ENCODE results near the gene L3MBTL3. TPM values are rescaled to one million over a fixed set of nuclear protein-coding genes. Genes with fewer than 3 reads are reported as not detected.

L3MBTL3 gene
- polyA plus RNA-seq, 2 of the 4 experiments (the other 2 are of a cell fraction): 3.0 to 5.9 TPM

- POLR2A ChIA-PET: no interaction called here
- Histone ChIP-seq H3K9me3 (no peaks in the 10 kb centered on the region), H3K4me2 (no peak overlapping the region), H3K27ac (no peak overlapping the region), H3K4me3 (no peak overlapping the region), H3K4me1 (no peaks in the 10 kb centered on the region)
- ATAC-seq (no peak), DNase-seq (ENCODE audit: low read depth in 1 of 2, low spot score in 1 of 2) (no peak), FAIRE-seq (no peak)
- TF ChIP-seq SREBF2 (IDR thresholded peaks at IDR 0.05) (no peak), RNF2 (IDR thresholded peaks at IDR 0.05; ENCODE audit: borderline replicate concordance, low read depth) (no peak), MAX (IDR thresholded peaks at IDR 0.05) (no peak), ZC3H11A (IDR thresholded peaks at IDR 0.05) (no peak), NR3C1 (IDR thresholded peaks at IDR 0.05) (no peak), CBX8 (IDR thresholded peaks at IDR 0.05) (no peak), HEYL (CRISPR knock-in tag; IDR thresholded peaks at IDR 0.05) (no peak), MAZ (IDR thresholded peaks at IDR 0.05; ENCODE audit: borderline replicate concordance, low read depth, low read length) (no peak), FOSL2 (IDR thresholded peaks at IDR 0.05) (no peak), FOSL2 (CRISPR knock-in tag; IDR thresholded peaks at IDR 0.05) (no peak), RARB (CRISPR knock-in tag; IDR thresholded peaks at IDR 0.05) (no peak), BHLHE40 (IDR thresholded peaks at IDR 0.05; ENCODE audit: low read depth, low read length) (no peak), ESRRA (IDR thresholded peaks at IDR 0.05; ENCODE audit: borderline replicate concordance, low read length) (no peak), JUN (IDR thresholded peaks at IDR 0.05) (no peak)
- TF ChIP-seq, protein P1, sequence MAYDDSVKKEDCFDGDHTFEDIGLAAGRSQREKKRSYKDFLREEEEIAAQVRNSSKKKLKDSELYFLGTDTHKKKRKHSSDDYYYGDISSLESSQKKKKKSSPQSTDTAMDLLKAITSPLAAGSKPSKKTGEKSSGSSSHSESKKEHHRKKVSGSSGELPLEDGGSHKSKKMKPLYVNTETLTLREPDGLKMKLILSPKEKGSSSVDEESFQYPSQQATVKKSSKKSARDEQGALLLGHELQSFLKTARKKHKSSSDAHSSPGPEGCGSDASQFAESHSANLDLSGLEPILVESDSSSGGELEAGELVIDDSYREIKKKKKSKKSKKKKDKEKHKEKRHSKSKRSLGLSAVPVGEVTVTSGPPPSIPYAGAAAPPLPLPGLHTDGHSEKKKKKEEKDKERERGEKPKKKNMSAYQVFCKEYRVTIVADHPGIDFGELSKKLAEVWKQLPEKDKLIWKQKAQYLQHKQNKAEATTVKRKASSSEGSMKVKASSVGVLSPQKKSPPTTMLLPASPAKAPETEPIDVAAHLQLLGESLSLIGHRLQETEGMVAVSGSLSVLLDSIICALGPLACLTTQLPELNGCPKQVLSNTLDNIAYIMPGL (CRISPR knock-in tag; IDR thresholded peaks at IDR 0.05; ENCODE audit: borderline replicate concordance): no peak
- TF ChIP-seq, protein P2, sequence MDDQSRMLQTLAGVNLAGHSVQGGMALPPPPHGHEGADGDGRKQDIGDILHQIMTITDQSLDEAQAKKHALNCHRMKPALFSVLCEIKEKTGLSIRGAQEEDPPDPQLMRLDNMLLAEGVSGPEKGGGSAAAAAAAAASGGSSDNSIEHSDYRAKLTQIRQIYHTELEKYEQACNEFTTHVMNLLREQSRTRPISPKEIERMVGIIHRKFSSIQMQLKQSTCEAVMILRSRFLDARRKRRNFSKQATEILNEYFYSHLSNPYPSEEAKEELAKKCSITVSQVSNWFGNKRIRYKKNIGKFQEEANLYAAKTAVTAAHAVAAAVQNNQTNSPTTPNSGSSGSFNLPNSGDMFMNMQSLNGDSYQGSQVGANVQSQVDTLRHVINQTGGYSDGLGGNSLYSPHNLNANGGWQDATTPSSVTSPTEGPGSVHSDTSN (IDR thresholded peaks at IDR 0.05): no peak
- TF ChIP-seq, protein P3, sequence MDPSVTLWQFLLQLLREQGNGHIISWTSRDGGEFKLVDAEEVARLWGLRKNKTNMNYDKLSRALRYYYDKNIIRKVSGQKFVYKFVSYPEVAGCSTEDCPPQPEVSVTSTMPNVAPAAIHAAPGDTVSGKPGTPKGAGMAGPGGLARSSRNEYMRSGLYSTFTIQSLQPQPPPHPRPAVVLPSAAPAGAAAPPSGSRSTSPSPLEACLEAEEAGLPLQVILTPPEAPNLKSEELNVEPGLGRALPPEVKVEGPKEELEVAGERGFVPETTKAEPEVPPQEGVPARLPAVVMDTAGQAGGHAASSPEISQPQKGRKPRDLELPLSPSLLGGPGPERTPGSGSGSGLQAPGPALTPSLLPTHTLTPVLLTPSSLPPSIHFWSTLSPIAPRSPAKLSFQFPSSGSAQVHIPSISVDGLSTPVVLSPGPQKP (IDR thresholded peaks at IDR 0.05; ENCODE audit: low read depth, low read length): no peak
- WGBS (ENCODE audit: missing lambda C conversion rate): 58% methylated on average over 3 of the region's 3 CpGs
- CTCF ChIA-PET: interaction anchor here (1.0 kb wide), 1 partner anchor 10 kb away, joined by 3 read pairs; no protein-coding TSS in a partner anchor
Observed at GRCh38 chr6:130075879-130076460, 57.6 kb downstream of the L3MBTL3 start.

DNA sequence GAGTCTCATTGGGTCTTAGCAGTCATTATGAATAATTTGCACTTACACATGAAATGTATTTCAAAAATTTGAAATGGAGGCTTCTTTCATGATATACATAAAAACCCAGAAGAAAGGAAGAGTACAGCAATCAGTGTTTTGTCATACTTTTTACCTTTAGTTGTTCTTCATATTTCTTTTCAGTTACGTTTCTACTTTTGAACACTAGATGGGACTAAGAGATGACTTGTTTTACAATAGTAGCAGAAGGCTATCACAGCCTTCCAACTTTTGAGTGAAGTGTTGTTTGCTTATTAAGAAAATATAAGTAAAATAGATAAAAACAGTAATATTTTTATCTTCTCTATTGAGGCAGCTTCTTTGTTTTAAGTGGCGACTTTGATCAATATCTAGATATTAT is 58.1 kb downstream of the L3MBTL3 start:
- H3K4me2 ChIP-seq: no peak overlapping the region
- no peaks in the 10 kb centered on the region for H3K9me3 ChIP-seq
- 60% methylated on average over 2 of the region's 2 CpGs for WGBS (ENCODE audit: missing lambda C conversion rate)
- DNase-seq (ENCODE audit: low read depth in 1 of 2, low spot score in 1 of 2) (no peak), ATAC-seq (no peak), FAIRE-seq (no peak)
- H3K27ac ChIP-seq: no peak overlapping the region
- no peak overlapping the region for H3K4me3 ChIP-seq
- TF ChIP-seq, protein P4, sequence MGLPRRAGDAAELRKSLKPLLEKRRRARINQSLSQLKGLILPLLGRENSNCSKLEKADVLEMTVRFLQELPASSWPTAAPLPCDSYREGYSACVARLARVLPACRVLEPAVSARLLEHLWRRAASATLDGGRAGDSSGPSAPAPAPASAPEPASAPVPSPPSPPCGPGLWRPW (IDR thresholded peaks at IDR 0.05): no peak
- no peak for TF ChIP-seq RNF2 (IDR thresholded peaks at IDR 0.05; ENCODE audit: borderline replicate concordance, low read depth)
- no peak for TF ChIP-seq HOXB5 (CRISPR knock-in tag; IDR thresholded peaks at IDR 0.05)
- TF ChIP-seq, protein P1 (CRISPR knock-in tag; IDR thresholded peaks at IDR 0.05; ENCODE audit: borderline replicate concordance): no peak
- 0 out of 5 replicates have a peak, but pooled peaks of 1 of the 2 experiments have one; percentile 5 for TF ChIP-seq RAD21 (conservative IDR thresholded peaks at IDR 0.05 in 1 of 2, IDR thresholded peaks at IDR 0.05 in 1 of 2)
- POLR2A ChIA-PET: no interaction called here
- CTCF ChIA-PET: no interaction called here
- no peaks in the 10 kb centered on the region for H3K4me1 ChIP-seq

Measured in A549 (cell line).